HEK293T (cell line): ENCODE results near the gene FNDC3B.

Source experiments
- FOXA1 ChIP-seq: fragments of 450-650 bp; IDR thresholded peaks from 2 replicates; pipeline ENCODE4 v1.6.1; 2016; ENCODE audit warnings: mild to moderate bottlenecking
- SP1 ChIP-seq: fragments of 450-650 bp; IDR thresholded peaks from 2 replicates; pipeline ENCODE4 v1.6.1; 2017

DNA sequence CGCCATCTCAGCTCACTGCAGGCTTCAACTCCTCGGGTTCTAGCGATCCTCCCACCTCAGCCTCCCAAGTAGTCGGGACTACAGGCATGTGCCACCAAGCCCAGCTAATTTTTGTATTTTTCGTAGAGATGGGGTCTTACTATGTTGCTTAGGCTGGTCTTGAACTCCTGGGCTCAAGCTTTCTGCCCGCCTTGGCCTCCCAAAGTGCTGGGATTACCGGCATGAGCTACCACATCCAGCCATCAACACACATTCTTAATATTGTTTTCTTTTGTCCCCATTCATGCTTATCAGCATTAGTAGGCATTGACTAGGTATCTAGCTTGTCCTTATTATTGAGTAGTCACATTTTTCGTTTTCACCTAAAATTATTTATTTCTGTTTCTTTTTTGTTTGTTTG is 240.6 kb downstream of the FNDC3B start:
- TF ChIP-seq SP1 (no peak), FOXA1 (no peak)
